Measurements from ENCODE around the gene NEK6.

DNA sequence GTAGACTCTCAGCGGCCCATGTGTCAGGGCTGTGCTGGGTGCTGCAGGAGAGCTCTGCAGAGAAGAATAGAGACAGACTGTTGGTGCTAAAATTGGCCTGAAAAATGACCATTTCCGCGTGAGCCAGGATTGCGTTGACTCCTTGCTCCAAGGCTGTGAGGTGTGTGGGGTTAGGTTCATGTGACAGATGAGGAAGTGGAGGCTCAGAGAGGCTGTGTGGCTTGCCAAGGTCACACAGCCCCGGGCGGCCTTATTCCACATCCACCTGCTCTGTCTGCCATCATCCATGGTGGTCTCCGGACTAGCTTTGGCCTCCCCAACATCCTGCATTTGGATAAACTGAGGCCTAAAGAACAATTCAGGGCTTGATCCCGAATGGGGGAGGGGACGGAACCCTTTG is 15.2 kb downstream of the NEK6 start:
- TF ChIP-seq JUND (IDR thresholded peaks at IDR 0.05; ENCODE audit: borderline replicate concordance, low read depth, low read length): no peak
- no peak for TF ChIP-seq JUND (tag; IDR thresholded peaks at IDR 0.05; ENCODE audit: borderline replicate concordance, low read depth, low read length)
- TF ChIP-seq, protein P1, sequence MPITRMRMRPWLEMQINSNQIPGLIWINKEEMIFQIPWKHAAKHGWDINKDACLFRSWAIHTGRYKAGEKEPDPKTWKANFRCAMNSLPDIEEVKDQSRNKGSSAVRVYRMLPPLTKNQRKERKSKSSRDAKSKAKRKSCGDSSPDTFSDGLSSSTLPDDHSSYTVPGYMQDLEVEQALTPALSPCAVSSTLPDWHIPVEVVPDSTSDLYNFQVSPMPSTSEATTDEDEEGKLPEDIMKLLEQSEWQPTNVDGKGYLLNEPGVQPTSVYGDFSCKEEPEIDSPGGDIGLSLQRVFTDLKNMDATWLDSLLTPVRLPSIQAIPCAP (CRISPR knock-in tag; IDR thresholded peaks at IDR 0.05; ENCODE audit: borderline replicate concordance): no peak
- TF ChIP-seq HDAC6 (IDR thresholded peaks at IDR 0.05; ENCODE audit: low read depth, low read length): no peak
- TF ChIP-seq, protein P2, sequence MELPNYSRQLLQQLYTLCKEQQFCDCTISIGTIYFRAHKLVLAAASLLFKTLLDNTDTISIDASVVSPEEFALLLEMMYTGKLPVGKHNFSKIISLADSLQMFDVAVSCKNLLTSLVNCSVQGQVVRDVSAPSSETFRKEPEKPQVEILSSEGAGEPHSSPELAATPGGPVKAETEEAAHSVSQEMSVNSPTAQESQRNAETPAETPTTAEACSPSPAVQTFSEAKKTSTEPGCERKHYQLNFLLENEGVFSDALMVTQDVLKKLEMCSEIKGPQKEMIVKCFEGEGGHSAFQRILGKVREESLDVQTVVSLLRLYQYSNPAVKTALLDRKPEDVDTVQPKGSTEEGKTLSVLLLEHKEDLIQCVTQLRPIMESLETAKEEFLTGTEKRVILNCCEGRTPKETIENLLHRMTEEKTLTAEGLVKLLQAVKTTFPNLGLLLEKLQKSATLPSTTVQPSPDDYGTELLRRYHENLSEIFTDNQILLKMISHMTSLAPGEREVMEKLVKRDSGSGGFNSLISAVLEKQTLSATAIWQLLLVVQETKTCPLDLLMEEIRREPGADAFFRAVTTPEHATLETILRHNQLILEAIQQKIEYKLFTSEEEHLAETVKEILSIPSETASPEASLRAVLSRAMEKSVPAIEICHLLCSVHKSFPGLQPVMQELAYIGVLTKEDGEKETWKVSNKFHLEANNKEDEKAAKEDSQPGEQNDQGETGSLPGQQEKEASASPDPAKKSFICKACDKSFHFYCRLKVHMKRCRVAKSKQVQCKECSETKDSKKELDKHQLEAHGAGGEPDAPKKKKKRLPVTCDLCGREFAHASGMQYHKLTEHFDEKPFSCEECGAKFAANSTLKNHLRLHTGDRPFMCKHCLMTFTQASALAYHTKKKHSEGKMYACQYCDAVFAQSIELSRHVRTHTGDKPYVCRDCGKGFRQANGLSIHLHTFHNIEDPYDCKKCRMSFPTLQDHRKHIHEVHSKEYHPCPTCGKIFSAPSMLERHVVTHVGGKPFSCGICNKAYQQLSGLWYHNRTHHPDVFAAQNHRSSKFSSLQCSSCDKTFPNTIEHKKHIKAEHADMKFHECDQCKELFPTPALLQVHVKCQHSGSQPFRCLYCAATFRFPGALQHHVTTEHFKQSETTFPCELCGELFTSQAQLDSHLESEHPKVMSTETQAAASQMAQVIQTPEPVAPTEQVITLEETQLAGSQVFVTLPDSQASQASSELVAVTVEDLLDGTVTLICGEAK (IDR thresholded peaks at IDR 0.05): no peak
- TF ChIP-seq, protein P2 (CRISPR knock-in tag; IDR thresholded peaks at IDR 0.05): no peak
- TF ChIP-seq MAZ (CRISPR knock-in tag; conservative IDR thresholded peaks at IDR 0.05 in 1 of 2, IDR thresholded peaks at IDR 0.05 in 1 of 2): no peak
- TF ChIP-seq, protein P3, sequence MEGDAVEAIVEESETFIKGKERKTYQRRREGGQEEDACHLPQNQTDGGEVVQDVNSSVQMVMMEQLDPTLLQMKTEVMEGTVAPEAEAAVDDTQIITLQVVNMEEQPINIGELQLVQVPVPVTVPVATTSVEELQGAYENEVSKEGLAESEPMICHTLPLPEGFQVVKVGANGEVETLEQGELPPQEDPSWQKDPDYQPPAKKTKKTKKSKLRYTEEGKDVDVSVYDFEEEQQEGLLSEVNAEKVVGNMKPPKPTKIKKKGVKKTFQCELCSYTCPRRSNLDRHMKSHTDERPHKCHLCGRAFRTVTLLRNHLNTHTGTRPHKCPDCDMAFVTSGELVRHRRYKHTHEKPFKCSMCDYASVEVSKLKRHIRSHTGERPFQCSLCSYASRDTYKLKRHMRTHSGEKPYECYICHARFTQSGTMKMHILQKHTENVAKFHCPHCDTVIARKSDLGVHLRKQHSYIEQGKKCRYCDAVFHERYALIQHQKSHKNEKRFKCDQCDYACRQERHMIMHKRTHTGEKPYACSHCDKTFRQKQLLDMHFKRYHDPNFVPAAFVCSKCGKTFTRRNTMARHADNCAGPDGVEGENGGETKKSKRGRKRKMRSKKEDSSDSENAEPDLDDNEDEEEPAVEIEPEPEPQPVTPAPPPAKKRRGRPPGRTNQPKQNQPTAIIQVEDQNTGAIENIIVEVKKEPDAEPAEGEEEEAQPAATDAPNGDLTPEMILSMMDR (IDR thresholded peaks at IDR 0.05 in 2 of 3, conservative IDR thresholded peaks at IDR 0.05 in 1 of 3; ENCODE audit: insufficient read depth in 2 of 3, low read depth in 1 of 3, low read length in 3 of 3): no peak
- no peak for TF ChIP-seq ZNF274 (IDR thresholded peaks at IDR 0.05; ENCODE audit: borderline replicate concordance, low read depth, low read length)
- TF ChIP-seq EZH2 (IDR thresholded peaks at IDR 0.05; ENCODE audit: borderline replicate concordance, low read depth, low read length): no peak
- TF ChIP-seq NCOA1 (IDR thresholded peaks at IDR 0.05; ENCODE audit: low read depth): no peak
- TF ChIP-seq, protein P4, sequence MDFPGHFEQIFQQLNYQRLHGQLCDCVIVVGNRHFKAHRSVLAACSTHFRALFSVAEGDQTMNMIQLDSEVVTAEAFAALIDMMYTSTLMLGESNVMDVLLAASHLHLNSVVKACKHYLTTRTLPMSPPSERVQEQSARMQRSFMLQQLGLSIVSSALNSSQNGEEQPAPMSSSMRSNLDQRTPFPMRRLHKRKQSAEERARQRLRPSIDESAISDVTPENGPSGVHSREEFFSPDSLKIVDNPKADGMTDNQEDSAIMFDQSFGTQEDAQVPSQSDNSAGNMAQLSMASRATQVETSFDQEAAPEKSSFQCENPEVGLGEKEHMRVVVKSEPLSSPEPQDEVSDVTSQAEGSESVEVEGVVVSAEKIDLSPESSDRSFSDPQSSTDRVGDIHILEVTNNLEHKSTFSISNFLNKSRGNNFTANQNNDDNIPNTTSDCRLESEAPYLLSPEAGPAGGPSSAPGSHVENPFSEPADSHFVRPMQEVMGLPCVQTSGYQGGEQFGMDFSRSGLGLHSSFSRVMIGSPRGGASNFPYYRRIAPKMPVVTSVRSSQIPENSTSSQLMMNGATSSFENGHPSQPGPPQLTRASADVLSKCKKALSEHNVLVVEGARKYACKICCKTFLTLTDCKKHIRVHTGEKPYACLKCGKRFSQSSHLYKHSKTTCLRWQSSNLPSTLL (IDR thresholded peaks at IDR 0.05): no peak
- TF ChIP-seq SRSF1 (IDR thresholded peaks at IDR 0.05; ENCODE audit: low read depth, low read length): no peak
- TF ChIP-seq POLR2AphosphoS5 (IDR thresholded peaks at IDR 0.05; ENCODE audit: control insufficient read depth, insufficient read depth, low read depth, low read length): no peak

All from K562 (cell line).